HG03469 (cell line): ENCODE measurements around the gene KAT6B.
"Not testable (repeated sequence)": the region's sequence is repeated elsewhere in the genome, so short reads cannot be mapped to it uniquely, and the experiment has no call there.

Source experiments
- ATAC-seq: cut with Tn5 transposase; IDR thresholded peaks from one replicate; pipeline ENCODE4 v1.9.1; 2021; ENCODE audit warnings: mild to moderate bottlenecking, moderate library complexity, moderate number of reproducible peaks; ENCODE audit not compliant: unreplicated experiment

KAT6B gene

GRCh38 chr10:74826142-74827044 lies at the start of gene KAT6B:
TSS of gene KAT6B (plus strand) at chr10:74826600. CDS start at chr10:74842858, 16,258 bp downstream.
- peak; percentile 81 for ATAC-seq

GRCh38 chr10:74778436-74779094 lies 47.8 kb upstream of the KAT6B start:
- no peak for ATAC-seq

- ATAC-seq, result not testable (repeated sequence)
Measured at GRCh38 chr10:74781870-74782269, 44.5 kb upstream of the KAT6B start.

GRCh38 chr10:74784462-74784861 lies 41.9 kb upstream of the KAT6B start:
- ATAC-seq, result no peak

- ATAC-seq, result no peak
Measured at GRCh38 chr10:74786126-74786525, 40.3 kb upstream of the KAT6B start.

GRCh38 chr10:74787457-74787856 lies 38.9 kb upstream of the KAT6B start:
- ATAC-seq, result no peak

GRCh38 chr10:74791979-74792378 lies 34.4 kb upstream of the KAT6B start:
- ATAC-seq, result not testable (repeated sequence)

- no peak for ATAC-seq
Measured at GRCh38 chr10:74792726-74793125, 33.7 kb upstream of the KAT6B start.

GRCh38 chr10:74793240-74793639 lies 33.2 kb upstream of the KAT6B start:
- ATAC-seq, result not testable (repeated sequence)

GRCh38 chr10:74794531-74794930 lies 31.9 kb upstream of the KAT6B start:
- ATAC-seq, result no peak

GRCh38 chr10:74797550-74797949 lies 28.9 kb upstream of the KAT6B start:
- ATAC-seq, result no peak

GRCh38 chr10:74799721-74800221 lies 26.6 kb upstream of the KAT6B start:
- no peak for ATAC-seq

GRCh38 chr10:74801447-74801846 lies 25.0 kb upstream of the KAT6B start:
- ATAC-seq, result no peak

- no peak for ATAC-seq
Measured at GRCh38 chr10:74808501-74808900, 17.9 kb upstream of the KAT6B start.

GRCh38 chr10:74810087-74810486 lies 16.3 kb upstream of the KAT6B start:
- no peak for ATAC-seq

- ATAC-seq, result no peak
Measured at GRCh38 chr10:74813381-74814259, 12.8 kb upstream of the KAT6B start.

- no peak for ATAC-seq
Measured at GRCh38 chr10:74814797-74815196, 11.6 kb upstream of the KAT6B start.

- no peak for ATAC-seq
Measured at GRCh38 chr10:74816824-74817498, 9.4 kb upstream of the KAT6B start.

GRCh38 chr10:74821501-74821900 lies 4.9 kb upstream of the KAT6B start:
- no peak for ATAC-seq

- no peak for ATAC-seq
Measured at GRCh38 chr10:74822101-74822500, 4.3 kb upstream of the KAT6B start.
